CD4-positive, alpha-beta T cell treated with Interleukin-6 for 4 hours (primary cell): ENCODE results near the gene LAMA3.
A peak's percentile ranks its signal among the peaks of the same experiment; 100 is the strongest.

ENCODE experiments used
- DNase-seq: peaks from one replicate; pipeline ENCODE4 v3.0.0-alpha.2; 2020; ENCODE audit warnings: mixed read lengths

LAMA3 gene

DNA sequence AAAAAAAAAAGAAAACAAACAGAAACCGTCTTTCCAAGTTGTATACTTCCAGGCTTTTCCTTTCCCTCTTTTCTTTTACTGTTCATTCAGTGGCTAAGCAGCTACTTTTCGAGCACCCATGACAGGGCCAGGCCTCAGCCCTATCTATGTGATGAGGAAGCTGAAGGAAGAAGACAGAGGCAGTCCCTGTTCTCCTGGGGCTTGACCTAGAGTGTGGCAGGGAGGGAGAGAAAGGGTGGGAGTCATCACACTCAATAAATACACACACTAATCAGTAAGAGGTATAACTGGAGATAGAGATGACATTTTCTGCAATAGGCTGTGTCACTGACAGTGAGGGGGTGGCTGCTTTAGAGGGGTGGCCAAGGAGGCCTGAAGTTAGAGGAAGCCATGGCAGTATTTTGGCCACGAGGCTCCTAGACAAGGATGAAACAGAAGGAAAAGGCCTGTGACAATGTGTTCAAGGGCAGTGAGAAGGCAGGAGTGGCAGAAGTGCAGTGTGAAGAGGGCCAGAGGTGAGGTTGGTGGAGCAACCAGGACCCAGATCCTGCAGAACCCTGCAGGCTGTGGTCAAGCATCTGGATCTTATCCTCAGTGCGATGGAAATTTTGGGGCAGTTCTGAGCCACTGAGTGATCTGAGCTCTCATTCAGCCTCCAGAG lies 193.5 kb downstream of the LAMA3 start:
- no peak for DNase-seq

GRCh38 chr18:23883277-23883790 lies 194.1 kb downstream of the LAMA3 start:
- no peak for DNase-seq

- peak; percentile 20 for DNase-seq
Measured at GRCh38 chr18:23884681-23885375, 195.6 kb downstream of the LAMA3 start.

DNA sequence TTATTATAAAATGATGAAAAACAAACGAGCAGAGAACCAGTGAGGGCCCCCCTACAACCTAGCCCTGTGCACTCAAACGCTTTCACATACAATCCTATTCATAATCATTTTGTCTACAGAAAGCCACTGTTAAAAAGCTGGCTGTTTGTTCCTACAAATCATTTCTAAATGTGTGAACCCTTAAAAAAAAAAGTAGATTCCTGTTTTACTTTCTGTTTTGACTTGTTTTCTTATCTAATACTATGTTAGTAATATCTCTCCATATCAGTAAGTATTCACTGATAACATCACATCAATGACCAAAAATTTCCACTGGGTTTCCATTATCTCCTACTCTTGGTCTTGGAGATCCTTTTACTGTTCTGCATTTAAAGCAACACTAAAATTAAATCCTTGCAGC lies 196.5 kb downstream of the LAMA3 start:
- DNase-seq: no peak

DNA sequence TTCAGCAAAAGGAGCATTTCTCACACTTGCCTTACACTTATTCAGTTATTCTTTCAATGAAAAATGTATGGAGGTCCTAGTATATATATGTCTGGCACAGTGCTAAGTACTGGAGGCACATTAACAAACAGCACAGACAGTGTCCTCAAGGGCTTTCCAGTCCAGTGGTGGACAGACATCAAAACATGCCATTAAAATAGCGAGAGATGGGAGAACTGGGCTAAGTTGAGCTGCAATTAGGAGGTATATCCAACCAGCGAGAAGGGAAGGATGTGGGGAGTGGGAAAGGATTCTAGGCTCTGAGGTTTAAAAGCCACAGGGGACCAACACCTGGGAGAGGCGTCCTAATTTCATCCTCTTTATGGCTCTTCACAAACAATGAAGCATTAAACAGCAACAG lies 197.8 kb downstream of the LAMA3 start:
- no peak for DNase-seq

GRCh38 chr18:23887493-23887892 lies 198.2 kb downstream of the LAMA3 start:
- no peak for DNase-seq

DNA sequence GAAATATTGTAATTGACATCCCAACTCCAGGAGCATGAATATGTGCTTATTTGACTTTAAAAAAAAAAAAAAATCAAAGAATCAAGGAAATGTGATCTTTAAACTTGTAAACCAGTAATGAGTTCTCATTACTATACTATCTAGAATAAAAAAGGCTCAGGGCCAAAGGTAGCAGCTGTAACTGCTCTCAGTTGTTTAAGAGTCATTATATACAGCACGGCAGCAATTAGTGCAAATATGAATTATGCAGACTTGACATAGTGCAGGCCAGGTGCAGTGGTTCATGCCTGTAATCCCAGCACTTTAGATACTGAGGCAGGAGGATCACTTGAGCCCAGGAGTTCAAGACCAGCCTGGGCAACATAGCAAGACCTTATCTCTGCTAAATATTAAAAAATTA lies 199.6 kb downstream of the LAMA3 start:
- no peak for DNase-seq

GRCh38 chr18:23889907-23890306 lies 200.7 kb downstream of the LAMA3 start:
- DNase-seq: no peak

GRCh38 chr18:23890589-23890988 lies 201.3 kb downstream of the LAMA3 start:
- no peak for DNase-seq

- DNase-seq: no peak
Measured at GRCh38 chr18:23893653-23894052, 204.4 kb downstream of the LAMA3 start.

DNA sequence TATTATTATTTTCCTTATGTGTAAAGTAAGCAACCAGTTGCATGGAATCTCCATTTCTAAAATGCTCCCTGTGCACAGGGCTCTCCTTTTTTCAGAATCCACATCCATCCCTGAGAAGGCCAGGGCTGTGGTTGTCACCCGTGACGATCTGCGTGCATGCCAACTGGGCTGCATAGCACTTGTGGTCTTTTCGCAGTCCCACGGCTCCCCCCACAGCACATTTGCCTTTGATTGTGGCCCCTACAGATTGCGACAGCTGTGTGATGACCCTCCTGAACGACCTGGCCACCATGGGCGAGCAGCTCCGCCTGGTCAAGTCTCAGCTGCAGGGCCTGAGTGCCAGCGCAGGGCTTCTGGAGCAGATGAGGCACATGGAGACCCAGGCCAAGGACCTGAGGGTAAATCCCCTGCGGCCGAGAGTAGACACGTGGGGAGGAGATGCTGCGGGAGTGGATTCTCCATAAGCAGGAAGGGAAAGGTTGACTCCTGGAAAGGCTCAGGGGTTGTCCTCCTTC lies 205.5 kb downstream of the LAMA3 start:
- peak; percentile 14 for DNase-seq

DNA sequence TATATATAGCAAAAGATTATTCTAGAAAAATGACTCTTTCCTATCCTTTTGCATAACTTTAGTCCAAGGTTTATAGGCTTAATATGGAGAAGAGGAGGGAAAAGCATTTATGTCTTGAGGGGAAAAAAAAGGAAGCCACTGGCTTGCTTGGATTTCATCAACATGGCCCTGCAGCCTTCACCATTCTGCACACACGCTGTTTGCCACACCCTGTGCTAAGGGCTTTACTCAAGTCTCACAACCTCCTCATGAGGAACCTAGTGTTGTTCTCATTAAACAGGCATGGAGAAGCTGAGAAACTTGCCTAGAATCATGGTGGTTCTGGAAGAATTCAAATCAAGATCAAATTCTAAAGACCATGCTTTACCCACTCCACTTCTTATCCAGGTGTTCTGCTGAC lies 208.0 kb downstream of the LAMA3 start:
- no peak for DNase-seq

GRCh38 chr18:23897733-23898132 lies 208.5 kb downstream of the LAMA3 start:
- DNase-seq: no peak

GRCh38 chr18:23900994-23901393 lies 211.7 kb downstream of the LAMA3 start:
- DNase-seq: no peak

DNA sequence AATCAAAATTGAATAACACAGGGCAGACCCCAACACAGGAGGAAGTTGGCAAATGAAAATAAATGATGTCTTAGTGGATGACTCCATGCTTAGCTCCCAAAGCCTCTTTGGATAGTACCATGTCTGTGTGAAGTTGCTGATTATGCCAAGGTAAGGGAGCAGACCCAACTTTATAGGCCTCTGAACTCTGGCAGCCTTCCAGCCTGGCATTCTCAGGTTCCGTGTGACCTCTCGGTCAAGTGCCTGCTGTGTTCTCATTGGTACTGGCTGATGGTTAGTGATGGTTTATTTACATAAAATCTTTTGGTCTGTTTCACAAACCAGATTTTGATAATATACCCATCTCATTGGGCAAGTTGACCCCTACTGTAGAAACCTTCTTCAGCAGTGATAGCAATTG lies 213.1 kb downstream of the LAMA3 start:
- no peak for DNase-seq

DNA sequence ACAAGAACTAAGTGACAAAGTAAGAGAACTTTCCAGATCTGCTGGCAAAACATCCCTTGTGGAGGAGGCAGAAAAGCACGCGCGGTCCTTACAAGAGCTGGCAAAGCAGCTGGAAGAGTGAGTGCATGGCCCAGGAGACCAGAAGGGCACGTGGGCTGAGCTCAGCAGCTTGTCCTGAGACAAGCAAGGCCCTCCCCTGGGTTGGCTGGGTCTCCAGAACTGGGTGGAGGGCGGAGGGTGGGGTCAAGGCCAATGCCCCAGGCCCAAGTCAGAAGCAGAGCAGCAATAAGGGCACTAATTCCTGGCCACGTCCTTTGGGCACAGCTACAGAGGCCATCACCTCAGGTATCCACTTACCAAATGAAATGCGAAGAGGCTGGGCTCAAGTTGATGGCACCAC lies 214.7 kb downstream of the LAMA3 start:
- no peak for DNase-seq

GRCh38 chr18:23906658-23907057 lies 217.4 kb downstream of the LAMA3 start:
- DNase-seq: no peak

- DNase-seq: no peak
Measured at GRCh38 chr18:23908827-23909226, 219.6 kb downstream of the LAMA3 start.

DNA sequence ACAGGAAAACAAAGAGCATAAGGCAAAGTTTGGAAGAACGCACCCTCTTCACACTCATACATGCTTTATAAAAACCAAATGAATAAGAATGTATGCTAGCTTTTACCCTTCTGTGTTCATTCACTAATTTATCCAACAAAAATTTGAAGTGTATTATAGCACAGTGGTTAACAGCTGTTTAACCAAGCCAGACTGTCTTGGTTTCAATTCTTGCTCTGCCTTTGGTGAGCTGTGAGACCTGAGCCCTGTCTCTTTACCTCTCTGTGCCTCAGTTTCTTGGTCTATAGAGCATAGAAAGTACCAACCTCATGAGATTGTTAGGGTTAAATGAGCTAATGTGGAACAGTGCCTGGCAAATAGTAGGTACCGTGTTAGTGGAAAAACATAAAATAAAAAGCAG lies 220.8 kb downstream of the LAMA3 start:
- DNase-seq: no peak

- no peak for DNase-seq
Measured at GRCh38 chr18:23912356-23912755, 223.1 kb downstream of the LAMA3 start.

- no peak for DNase-seq
Measured at GRCh38 chr18:23916338-23916737, 227.1 kb downstream of the LAMA3 start.

- DNase-seq: peak; percentile 88
Measured at GRCh38 chr18:23918395-23919032, 229.3 kb downstream of the LAMA3 start.

GRCh38 chr18:23920054-23920453 lies 230.8 kb downstream of the LAMA3 start:
- peak; percentile 20 for DNase-seq
